Osteoblast (primary cell): ENCODE results near the gene TEKTIP1. TPM values are rescaled to one million over a fixed set of nuclear protein-coding genes. Genes with fewer than 3 reads are reported as not detected.

Experiments
- DNase-seq: peaks from one replicate; pipeline ENCODE4 v3.0.0; 2011; ENCODE audit warnings: low spot score, mixed read lengths; ENCODE audit not compliant: insufficient read length; ENCODE audit errors: missing footprints
- H2AFZ ChIP-seq: 2 replicates; pipeline ENCODE4 v1.6.0; 2011; ENCODE audit warnings: mild to moderate bottlenecking, low read length
- H3K27ac ChIP-seq: 2 replicates; pipeline ENCODE4 v1.5.1; 2011; ENCODE audit warnings: mild to moderate bottlenecking, low read depth, low read length, moderate library complexity
- H3K27me3 ChIP-seq: 2 replicates; pipeline ENCODE4 v1.6.0; 2012; ENCODE audit warnings: mild to moderate bottlenecking, control low read depth, inconsistent platforms, low read length, moderate library complexity; ENCODE audit not compliant: insufficient read depth
- H3K36me3 ChIP-seq: 2 replicates; pipeline ENCODE4 v1.5.1; 2011; ENCODE audit warnings: mild to moderate bottlenecking, low read length, control low read depth, moderate library complexity; ENCODE audit not compliant: insufficient read depth
- H3K4me1 ChIP-seq: 2 replicates; pipeline ENCODE4 v1.5.1; 2011; ENCODE audit warnings: mild to moderate bottlenecking, low read length, control low read depth, moderate library complexity; ENCODE audit not compliant: insufficient read depth
- H3K4me2 ChIP-seq: 2 replicates; pipeline ENCODE4 v1.6.0; 2011; ENCODE audit warnings: mild to moderate bottlenecking, low read length; ENCODE audit not compliant: insufficient read depth
- H3K4me3 ChIP-seq: fragments of 200-600 bp; sonication (generic); 3 replicates; pipeline ENCODE4 v1.5.1; 2012; ENCODE audit warnings: mild to moderate bottlenecking, low read length, inconsistent platforms; ENCODE audit not compliant: insufficient read depth
- H3K79me2 ChIP-seq: 2 replicates; pipeline ENCODE4 v1.6.0; 2012; ENCODE audit warnings: mild to moderate bottlenecking, low read length, control low read depth, inconsistent platforms; ENCODE audit not compliant: insufficient read depth
- H3K9me3 ChIP-seq: 2 replicates; pipeline ENCODE4 v1.5.1; 2011; ENCODE audit warnings: low read depth, low read length, control low read depth
- H4K20me1 ChIP-seq: 2 replicates; pipeline ENCODE4 v1.6.0; 2012; ENCODE audit warnings: mild to moderate bottlenecking, low read length, control low read depth; ENCODE audit not compliant: insufficient read depth
- CTCF ChIP-seq: IDR thresholded peaks from 2 replicates; pipeline ENCODE4 v1.5.1; 2011; ENCODE audit warnings: mild to moderate bottlenecking, low read depth, low read length, moderate library complexity; ENCODE audit errors: extremely low read depth
- total RNA-seq: library from RNA; depleted of rRNA; stranded (reverse); fragments of >200 nt; gene quantifications from 2 replicates; pipeline ENCODE4 v1.2.3, GENCODE V29; 2012

Gene TEKTIP1
- total RNA-seq, 1 donor: not detected

GRCh38 chr19:3535235-3535535 is 3.8 kb upstream of the TEKTIP1 start:
- no peaks in the 10 kb centered on the region for H3K9me3 ChIP-seq

GRCh38 chr19:3535563-3535965 is 3.4 kb upstream of the TEKTIP1 start:
- H3K27ac ChIP-seq: no peak overlapping the region
- peaks cover 36% of the 10 kb centered on the region for H3K36me3 ChIP-seq
- no peaks in the 10 kb centered on the region for H3K79me2 ChIP-seq
- no peak for DNase-seq
- no peak overlapping the region for H3K4me3 ChIP-seq
- peaks cover 14% of the 10 kb centered on the region for H4K20me1 ChIP-seq
- no peaks in the 10 kb centered on the region for H3K9me3 ChIP-seq
- no peaks in the 10 kb centered on the region for H3K4me1 ChIP-seq
- TF ChIP-seq CTCF: no peak
- no peaks in the 10 kb centered on the region for H3K27me3 ChIP-seq
- no peak overlapping the region for H2AFZ ChIP-seq
- H3K4me2 ChIP-seq: no peak overlapping the region

More at GRCh38 chr19:3535235-3535535, 3.8 kb upstream of the TEKTIP1 start:
- no peak for DNase-seq
- Histone ChIP-seq H3K36me3 (peaks cover 40% of the 10 kb centered on the region), H3K27me3 (no peaks in the 10 kb centered on the region), H3K4me3 (no peak overlapping the region), H3K4me2 (no peak overlapping the region), H4K20me1 (peaks cover 14% of the 10 kb centered on the region), H2AFZ (no peak overlapping the region), H3K79me2 (no peaks in the 10 kb centered on the region), H3K4me1 (no peaks in the 10 kb centered on the region), H3K27ac (no peak overlapping the region)
- TF ChIP-seq CTCF: no peak

- Histone ChIP-seq H3K27ac (no peak overlapping the region), H3K9me3 (no peaks in the 10 kb centered on the region), H3K27me3 (no peaks in the 10 kb centered on the region), H2AFZ (no peak overlapping the region), H3K36me3 (peaks cover 32% of the 10 kb centered on the region), H3K4me3 (no peak overlapping the region), H3K4me2 (no peak overlapping the region), H3K79me2 (no peaks in the 10 kb centered on the region), H3K4me1 (no peaks in the 10 kb centered on the region), H4K20me1 (peaks cover 14% of the 10 kb centered on the region)
- TF ChIP-seq CTCF: no peak
- DNase-seq: no peak
These were observed 3.0 kb upstream of the TEKTIP1 start for GRCh38 chr19:3535981-3536380.

GRCh38 chr19:3536429-3537100 is 2.4 kb upstream of the TEKTIP1 start:
- Histone ChIP-seq H2AFZ (no peak overlapping the region), H3K27ac (no peak overlapping the region), H3K4me3 (no peak overlapping the region), H4K20me1 (peaks cover 14% of the 10 kb centered on the region), H3K4me2 (no peak overlapping the region), H3K36me3 (peaks cover 28% of the 10 kb centered on the region), H3K27me3 (no peaks in the 10 kb centered on the region), H3K9me3 (no peaks in the 10 kb centered on the region), H3K79me2 (no peaks in the 10 kb centered on the region), H3K4me1 (no peaks in the 10 kb centered on the region)
- TF ChIP-seq CTCF: no peak
- DNase-seq: peak; percentile 94
